Brain microvascular endothelial cell (primary cell): ENCODE measurements around the gene ELOVL1.

Experiments
- DNase-seq: peaks from one replicate; pipeline ENCODE4 v3.0.0-alpha.2; 2020
- H3K27ac ChIP-seq: fragments of 250-450 bp; sonication (Bioruptor Pico); 2 replicates; pipeline ENCODE4 v1.5.1; 2020; ENCODE audit warnings: mild to moderate bottlenecking, moderate library complexity
- H3K27me3 ChIP-seq: fragments of 250-450 bp; sonication (Bioruptor Pico); replicated peaks from 2 replicates; pipeline ENCODE4 v1.5.1; 2020; ENCODE audit warnings: mild to moderate bottlenecking
- H3K36me3 ChIP-seq: fragments of 250-450 bp; sonication (Bioruptor Pico); replicated peaks from 2 replicates; pipeline ENCODE4 v1.5.1; 2020; ENCODE audit warnings: mild to moderate bottlenecking
- H3K4me3 ChIP-seq: 2 replicates; pipeline ENCODE4 v1.5.1; 2011; ENCODE audit warnings: low read depth, mild to moderate bottlenecking, control low read depth, low read length, moderate library complexity
- CTCF ChIP-seq: IDR thresholded peaks from 2 replicates; pipeline ENCODE4 v1.5.1; 2011; ENCODE audit warnings: low read depth, mild to moderate bottlenecking, moderate library complexity, low read length, control low read depth, inconsistent platforms; ENCODE audit errors: missing control alignments
- in situ Hi-C: cut with HindIII; loops from 2 replicates; pipeline ENCODE4 v1.10.0; 2017; ENCODE audit warnings: low sequenced_read_pairs, low pct_ligation_motif_present

ELOVL1 gene

GRCh38 chr1:43357251-43357650 lies 10.6 kb downstream of the ELOVL1 start:
- H3K4me3 ChIP-seq = no peak overlapping the region
- H3K27me3 ChIP-seq = no peaks in the 10 kb centered on the region
- in situ Hi-C loops = no loop called here
- H3K27ac ChIP-seq = no peak overlapping the region
- DNase-seq = no peak
- no peak for TF ChIP-seq CTCF
- H3K36me3 ChIP-seq = peaks cover 12% of the 10 kb centered on the region

DNA sequence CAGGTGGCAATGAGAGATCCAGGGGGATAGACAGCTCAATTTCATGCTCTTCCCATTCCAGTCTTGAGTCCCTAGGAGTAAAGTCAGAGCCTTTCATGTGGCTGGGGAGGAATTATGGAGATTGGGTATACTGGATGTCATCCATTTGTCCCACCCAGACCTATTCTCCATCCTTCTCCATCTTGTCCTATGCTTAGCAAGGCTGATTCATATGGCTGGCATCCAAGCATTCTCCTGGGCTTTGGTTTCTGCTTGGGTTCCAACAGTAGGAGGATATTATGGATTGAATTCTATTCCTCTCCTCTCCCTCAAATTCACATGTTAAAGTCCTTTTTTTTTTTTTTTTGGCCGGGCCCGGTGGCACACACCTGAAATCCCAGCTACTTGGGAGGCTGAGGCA lies 12.9 kb downstream of the ELOVL1 start:
- H3K27ac ChIP-seq = no peak overlapping the region
- in situ Hi-C loops = no loop called here

DNA sequence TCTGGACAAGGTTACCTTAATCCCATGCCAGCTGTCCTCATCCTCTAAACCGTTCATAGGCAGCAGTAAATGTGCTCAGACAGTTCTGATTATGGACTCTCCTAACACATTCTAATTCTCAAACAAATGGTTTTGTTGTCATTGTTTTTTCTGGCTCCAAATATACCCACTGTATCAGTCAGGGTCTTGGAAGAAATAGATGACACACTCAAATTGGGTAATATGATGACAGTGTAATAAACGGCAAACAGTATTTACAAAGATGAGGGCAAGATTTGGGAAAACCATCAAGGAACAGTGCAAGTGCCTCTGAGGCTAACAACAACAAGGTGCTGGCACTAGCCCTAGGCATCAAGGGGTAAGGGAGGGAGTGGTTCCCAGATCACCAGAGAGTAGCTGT lies 13.3 kb downstream of the ELOVL1 start:
- DNase-seq = no peak
- TF ChIP-seq CTCF = no peak
- in situ Hi-C loops = no loop called here
- Histone ChIP-seq H3K36me3 (no peaks in the 10 kb centered on the region), H3K27me3 (no peaks in the 10 kb centered on the region), H3K27ac (no peak overlapping the region), H3K4me3 (no peak overlapping the region)

More for the DNA sequence above, 12.9 kb downstream of the ELOVL1 start:
- no peaks in the 10 kb centered on the region for H3K36me3 ChIP-seq
- H3K4me3 ChIP-seq = no peak overlapping the region
- no peak for DNase-seq
- no peak for TF ChIP-seq CTCF
- no peaks in the 10 kb centered on the region for H3K27me3 ChIP-seq

GRCh38 chr1:43352881-43353280 lies 14.9 kb downstream of the ELOVL1 start:
- no peak for DNase-seq
- no peak overlapping the region for H3K4me3 ChIP-seq
- in situ Hi-C loops = no loop called here
- H3K27ac ChIP-seq = no peak overlapping the region
- TF ChIP-seq CTCF = no peak
- no peaks in the 10 kb centered on the region for H3K36me3 ChIP-seq
- no peaks in the 10 kb centered on the region for H3K27me3 ChIP-seq

- Histone ChIP-seq H3K27me3 (no peaks in the 10 kb centered on the region), H3K27ac (no peak overlapping the region), H3K36me3 (no peaks in the 10 kb centered on the region), H3K4me3 (no peak overlapping the region)
- in situ Hi-C loops = no loop called here
- no peak for TF ChIP-seq CTCF
- no peak for DNase-seq
These were observed 15.5 kb downstream of the ELOVL1 start for GRCh38 chr1:43352351-43352705.
